Dermis blood vessel endothelial cell (primary cell): ENCODE results near the gene CYP46A1. TPM values are rescaled to one million over a fixed set of nuclear protein-coding genes. Genes with fewer than 3 reads are reported as not detected.

Experiments
- DNase-seq: peaks from one replicate; pipeline ENCODE4 v3.0.0; 2010
- total RNA-seq: library from RNA; depleted of rRNA; stranded (reverse); fragments of >200 nt; gene quantifications from 2 replicates; pipeline ENCODE4 v1.2.3, GENCODE V29; 2014

CYP46A1 gene
- total RNA-seq, 1 donor from 2014 or later = under 0.01 TPM

GRCh38 chr14:99747167-99747566 is 63.1 kb downstream of the CYP46A1 start:
- no peak for DNase-seq

GRCh38 chr14:99747582-99748330 is 63.7 kb downstream of the CYP46A1 start:
- no peak for DNase-seq

- no peak for DNase-seq
Observed at GRCh38 chr14:99748529-99748928, 64.4 kb downstream of the CYP46A1 start.

- no peak for DNase-seq
Observed at GRCh38 chr14:99749142-99749541, 65.0 kb downstream of the CYP46A1 start.

GRCh38 chr14:99749763-99750715 is 65.9 kb downstream of the CYP46A1 start:
- no peak for DNase-seq

GRCh38 chr14:99750746-99751450 is 66.8 kb downstream of the CYP46A1 start:
- no peak for DNase-seq

GRCh38 chr14:99751539-99752485 is 67.7 kb downstream of the CYP46A1 start:
- DNase-seq = peak; percentile 66

- DNase-seq = peak; percentile 78
Observed at GRCh38 chr14:99752486-99753121, 68.5 kb downstream of the CYP46A1 start.

GRCh38 chr14:99753225-99754140 is 69.4 kb downstream of the CYP46A1 start:
- DNase-seq = peak; percentile 41

- peak; percentile 57 for DNase-seq
Observed at GRCh38 chr14:99754141-99755067, 70.3 kb downstream of the CYP46A1 start.

GRCh38 chr14:99755068-99755405 is 70.9 kb downstream of the CYP46A1 start:
- no peak for DNase-seq

- peak; percentile 93 for DNase-seq
Observed at GRCh38 chr14:99755629-99756603, 71.8 kb downstream of the CYP46A1 start.

- DNase-seq = peak; percentile 43
Observed at GRCh38 chr14:99756796-99757195, 72.7 kb downstream of the CYP46A1 start.

GRCh38 chr14:99757331-99758070 is 73.4 kb downstream of the CYP46A1 start:
- peak; percentile 82 for DNase-seq

GRCh38 chr14:99758121-99758821 is 74.2 kb downstream of the CYP46A1 start:
- peak; percentile 77 for DNase-seq

- no peak for DNase-seq
Observed at GRCh38 chr14:99758872-99759545, 74.9 kb downstream of the CYP46A1 start.
